A673 (cell line): ENCODE data around the gene COMT. TPM values are rescaled to one million over a fixed set of nuclear protein-coding genes. Genes with fewer than 3 reads are reported as not detected.

Experiments
- BruUV-seq: library from RNA; stranded (reverse); fragments of 400-500 nt; replicated peaks from 2 replicates; lab custom pipeline; 2021; lab: Mats Ljungman, UMichigan
- CTCF ChIA-PET: fragments of 300-600 bp; sonication (Branson Sonifier 250); formaldehyde crosslinking; loops from one replicate; lab custom pipeline; 2022; ENCODE audit warnings: antibody characterized with exemption; lab: Charles Lee
- POLR2A ChIA-PET: fragments of 300-600 bp; sonication (Branson Sonifier 250); formaldehyde crosslinking; loops from one replicate; lab custom pipeline; 2022; ENCODE audit warnings: antibody characterized with exemption; ENCODE audit not compliant: low non-redundant PET; lab: Charles Lee
- DNase-seq: peaks from one replicate; pipeline ENCODE4 v3.0.0-alpha.2; 2015; ENCODE audit warnings: low spot score
- H3K27ac ChIP-seq: fragments of 200-600 bp; sonication (generic); 2 replicates; pipeline ENCODE4 v1.5.1; 2016; ENCODE audit warnings: mixed run types, low read depth, mild to moderate bottlenecking, mixed read lengths, antibody characterized with exemption, low read length; ENCODE audit not compliant: poor library complexity, severe bottlenecking
- H3K27me3 ChIP-seq: fragments of 200-600 bp; sonication (generic); replicated peaks from 2 replicates; pipeline ENCODE4 v1.6.1; 2017; ENCODE audit warnings: mixed run types, low read depth, mild to moderate bottlenecking, mixed read lengths, antibody characterized with exemption, low read length; ENCODE audit not compliant: insufficient read depth, poor library complexity
- H3K36me3 ChIP-seq: fragments of 200-600 bp; sonication (generic); 2 replicates; pipeline ENCODE4 v1.6.1; 2016; ENCODE audit warnings: mixed run types, mild to moderate bottlenecking, mixed read lengths, antibody characterized with exemption, low read length; ENCODE audit not compliant: insufficient read depth, poor library complexity, severe bottlenecking
- H3K4me1 ChIP-seq: fragments of 200-600 bp; sonication (generic); 2 replicates; pipeline ENCODE4 v1.6.1; 2017; ENCODE audit warnings: mixed run types, mild to moderate bottlenecking, mixed read lengths, antibody characterized with exemption, low read length; ENCODE audit not compliant: insufficient read depth, poor library complexity, severe bottlenecking
- H3K4me3 ChIP-seq: fragments of 200-600 bp; sonication (generic); 2 replicates; pipeline ENCODE4 v1.5.1; 2016; ENCODE audit warnings: low read depth, mixed run types, mild to moderate bottlenecking, mixed read lengths, low read length; ENCODE audit not compliant: poor library complexity, severe bottlenecking
- H3K9me3 ChIP-seq: fragments of 200-600 bp; sonication (generic); 2 replicates; pipeline ENCODE4 v1.6.1; 2016; ENCODE audit warnings: mixed run types, low read depth, mild to moderate bottlenecking, mixed read lengths, antibody characterized with exemption, low read length; ENCODE audit not compliant: poor library complexity, severe bottlenecking
- EZH2 ChIP-seq: fragments of 200-600 bp; sonication (generic); IDR thresholded peaks from 2 replicates; pipeline ENCODE4 v1.6.1; 2017; ENCODE audit warnings: borderline replicate concordance, low read depth, mild to moderate bottlenecking, mixed read lengths, antibody characterized with exemption, low read length; ENCODE audit not compliant: poor library complexity, severe bottlenecking
- intact Hi-C: fragments of 100-400 bp; cut with micrococcal nuclease; formaldehyde crosslinking; loops from one replicate; pipeline ENCODE4 v1.10.0; 2022; ENCODE audit not compliant: unreplicated experiment
- total RNA-seq: library from RNA; stranded (reverse); gene quantifications from 2 replicates; pipeline ENCODE4 v1.2.3, GENCODE V29; 2021
- TF ChIP-seq, protein P1 (sequence below): fragments of 300-800, 200-600 bp; sonication (generic); conservative IDR thresholded peaks from 2 replicates; pipeline ENCODE4 v1.5.1; 2017; ENCODE audit warnings: low read depth, mild to moderate bottlenecking, antibody characterized with exemption, low read length, moderate library complexity, mixed read lengths

The COMT gene
- total RNA-seq, 1 experiment from 2014 or later, result 87.8 TPM

DNA sequence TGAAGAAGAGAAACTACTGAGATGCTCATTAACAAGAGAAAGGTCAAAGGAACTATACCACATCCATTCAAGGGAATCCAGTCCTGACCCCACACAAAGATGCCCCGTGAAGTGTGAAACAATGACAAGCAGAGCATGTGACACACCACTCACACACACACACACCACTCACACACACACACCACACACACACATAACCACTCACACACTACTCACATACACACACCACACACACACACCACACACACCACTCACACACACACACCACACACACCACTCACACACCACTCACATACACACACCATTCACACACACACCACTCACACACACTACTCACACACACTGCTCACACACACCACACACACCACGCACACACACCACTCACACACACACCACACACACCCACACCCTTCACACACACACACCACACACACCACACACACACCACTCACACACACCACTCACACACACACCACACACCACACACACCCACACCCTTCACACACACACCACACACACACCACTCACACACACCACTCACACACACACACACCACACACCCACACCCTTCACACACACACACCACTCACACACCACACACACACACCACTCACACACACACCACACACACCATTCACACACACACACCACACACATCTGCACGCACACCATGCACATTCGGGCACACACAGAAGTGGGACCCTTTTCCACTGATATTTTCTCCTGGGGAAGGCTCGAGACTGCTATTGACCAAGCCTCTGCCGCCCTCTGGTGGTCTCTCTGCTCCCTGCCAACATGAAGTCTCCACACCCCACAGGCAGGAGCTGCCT, 32.0 kb upstream of the COMT start:
- POLR2A ChIA-PET, result no interaction called here
- H3K36me3 ChIP-seq, result peaks cover 7% of the 10 kb centered on the region
- H3K4me1 ChIP-seq, result no peaks in the 10 kb centered on the region
- H3K27me3 ChIP-seq, result no peaks in the 10 kb centered on the region
- DNase-seq, result peak; percentile 86
- no TSS peak for BruUV-seq
- no peaks in the 10 kb centered on the region for H3K9me3 ChIP-seq
- TF ChIP-seq, protein P1, sequence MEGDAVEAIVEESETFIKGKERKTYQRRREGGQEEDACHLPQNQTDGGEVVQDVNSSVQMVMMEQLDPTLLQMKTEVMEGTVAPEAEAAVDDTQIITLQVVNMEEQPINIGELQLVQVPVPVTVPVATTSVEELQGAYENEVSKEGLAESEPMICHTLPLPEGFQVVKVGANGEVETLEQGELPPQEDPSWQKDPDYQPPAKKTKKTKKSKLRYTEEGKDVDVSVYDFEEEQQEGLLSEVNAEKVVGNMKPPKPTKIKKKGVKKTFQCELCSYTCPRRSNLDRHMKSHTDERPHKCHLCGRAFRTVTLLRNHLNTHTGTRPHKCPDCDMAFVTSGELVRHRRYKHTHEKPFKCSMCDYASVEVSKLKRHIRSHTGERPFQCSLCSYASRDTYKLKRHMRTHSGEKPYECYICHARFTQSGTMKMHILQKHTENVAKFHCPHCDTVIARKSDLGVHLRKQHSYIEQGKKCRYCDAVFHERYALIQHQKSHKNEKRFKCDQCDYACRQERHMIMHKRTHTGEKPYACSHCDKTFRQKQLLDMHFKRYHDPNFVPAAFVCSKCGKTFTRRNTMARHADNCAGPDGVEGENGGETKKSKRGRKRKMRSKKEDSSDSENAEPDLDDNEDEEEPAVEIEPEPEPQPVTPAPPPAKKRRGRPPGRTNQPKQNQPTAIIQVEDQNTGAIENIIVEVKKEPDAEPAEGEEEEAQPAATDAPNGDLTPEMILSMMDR, result peak; percentile 98
- TF ChIP-seq EZH2, result no peak
- intact Hi-C loops, result loop anchor here (1.0 to 5.0 kb wide), 2 partner anchors 179 to 277 kb away; no protein-coding TSS in a partner anchor
- H3K27ac ChIP-seq, result no peak overlapping the region
- H3K4me3 ChIP-seq, result no peak overlapping the region
- CTCF ChIA-PET, result interaction anchor here (0.5 to 4.8 kb wide), 13 partner anchors 8 to 334 kb away, joined by 3 to 79 read pairs (median 3); no protein-coding TSS in a partner anchor

DNA sequence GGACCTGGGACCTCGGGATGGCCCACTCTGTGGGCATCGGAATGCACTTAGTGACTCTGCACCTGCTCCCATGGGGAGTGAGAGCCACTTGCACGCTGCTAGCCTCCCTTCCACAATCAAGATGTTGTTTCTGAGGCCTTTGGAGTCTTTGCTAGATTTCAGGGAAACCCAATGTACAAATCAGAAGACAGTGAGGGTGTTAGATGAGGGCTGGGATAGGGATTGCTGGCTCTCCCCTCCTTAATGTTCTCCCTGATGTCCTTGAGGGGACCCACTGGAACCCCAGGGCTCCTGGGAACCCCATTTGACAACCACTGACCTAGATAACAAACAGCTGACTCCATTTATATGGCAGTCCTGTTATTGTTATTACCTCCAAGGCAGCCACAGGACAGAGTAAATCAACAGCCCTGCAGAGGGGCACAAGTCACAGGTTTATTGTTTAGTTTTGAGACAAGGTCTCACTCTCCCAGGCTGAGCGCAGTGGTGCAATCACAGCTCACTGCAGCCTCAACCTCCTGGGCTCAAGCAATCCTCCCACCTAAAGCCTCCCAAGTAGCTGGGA, 31.3 kb upstream of the COMT start:
- Histone ChIP-seq H3K9me3 (no peaks in the 10 kb centered on the region), H3K4me1 (no peaks in the 10 kb centered on the region), H3K4me3 (no peak overlapping the region), H3K36me3 (peaks cover 11% of the 10 kb centered on the region), H3K27ac (no peak overlapping the region), H3K27me3 (no peaks in the 10 kb centered on the region)
- no peak for DNase-seq
- POLR2A ChIA-PET, result no interaction called here
- CTCF ChIA-PET, result interaction anchor here (0.5 to 4.8 kb wide), 13 partner anchors 9 to 335 kb away, joined by 3 to 79 read pairs (median 3); no protein-coding TSS in a partner anchor
- TF ChIP-seq, protein P1, result 0 out of 2 replicates have a peak, but pooled peaks have one; percentile 7
- no peak for TF ChIP-seq EZH2
- BruUV-seq, result no TSS peak
- intact Hi-C loops, result loop anchor here (1.0 to 5.0 kb wide), 2 partner anchors 180 to 278 kb away; no protein-coding TSS in a partner anchor

DNA sequence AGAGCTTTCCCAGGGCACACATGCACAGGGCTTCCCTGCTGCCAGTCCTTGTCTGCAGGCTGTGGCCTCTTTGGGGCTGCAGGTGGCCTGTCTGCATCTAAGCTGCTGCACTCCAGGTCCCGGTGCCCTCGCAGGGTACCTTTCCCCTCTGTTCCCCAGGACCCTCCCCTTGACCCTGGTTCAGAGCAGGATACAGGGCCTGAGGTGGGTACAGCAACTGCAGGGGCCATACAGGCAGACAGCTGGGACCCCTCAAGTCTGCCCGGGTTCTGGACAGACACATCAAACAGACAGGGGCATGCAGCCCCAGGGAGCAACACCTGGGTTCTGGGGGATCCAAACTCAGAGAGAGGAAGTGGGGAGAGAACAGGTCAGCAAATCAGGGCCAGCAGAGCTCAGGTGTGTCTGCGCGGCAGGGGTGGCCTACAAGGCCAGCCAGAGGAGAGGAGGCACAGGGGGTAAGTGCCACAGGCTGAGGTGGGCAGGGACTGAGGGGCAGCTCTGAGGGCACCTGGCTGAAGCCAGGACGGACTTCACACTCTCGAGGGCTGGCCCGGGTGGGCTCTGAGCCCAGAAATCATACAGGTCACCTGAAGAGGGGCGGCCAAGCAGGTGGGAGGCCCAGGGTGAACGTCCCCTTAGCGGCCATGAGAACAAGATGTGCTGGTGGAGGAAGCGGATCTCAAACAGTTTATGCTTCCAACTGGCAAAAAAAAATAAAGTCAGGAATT, 29.9 kb upstream of the COMT start:
- Histone ChIP-seq H3K27ac (no peak overlapping the region), H3K36me3 (peaks cover 11% of the 10 kb centered on the region), H3K9me3 (no peaks in the 10 kb centered on the region), H3K4me3 (no peak overlapping the region), H3K4me1 (no peaks in the 10 kb centered on the region), H3K27me3 (no peaks in the 10 kb centered on the region)
- no peak for TF ChIP-seq EZH2
- TF ChIP-seq, protein P1, result no peak
- intact Hi-C loops, result loop anchor here (5.0 kb wide), 1 partner anchor 279 kb away; no protein-coding TSS in a partner anchor
- DNase-seq, result no peak
- ChIA-PET CTCF (interaction anchor here (4.8 kb wide), 1 partner anchor 181 kb away, joined by 79 read pairs; no protein-coding TSS in a partner anchor), POLR2A (no interaction called here)
- no TSS peak for BruUV-seq
